H1 (cell line): ENCODE results near the gene BTG2. TPM values are rescaled to one million over a fixed set of nuclear protein-coding genes. Genes with fewer than 3 reads are reported as not detected.
A peak's percentile ranks its signal among the peaks of the same experiment; 100 is the strongest.

Experiments
- CTCF ChIA-PET: fragments of 300-600 bp; sonication (Branson Sonifier 250); formaldehyde crosslinking; loops from one replicate; lab custom pipeline; 2021; ENCODE audit not compliant: partially characterized antibody; lab: Charles Lee
- POLR2A ChIA-PET: fragments of 300-600 bp; sonication (Branson Sonifier 250); formaldehyde crosslinking; loops from one replicate; lab custom pipeline; 2021; ENCODE audit warnings: inconsistent platforms; ENCODE audit not compliant: partially characterized antibody; lab: Charles Lee
- DNase-seq, 2 experiments: peaks; one replicate each; pipeline versions ENCODE4 v3.0.0 to v3.0.0-alpha.2; 2010 to 2022; ENCODE audit warnings: low spot score in 2 of 2, low read depth in 1 of 2, mixed read lengths in 1 of 2
- FAIRE-seq: peaks from 2 replicates; lab custom pipeline; 2011; peaks lifted over from hg19 to GRCh38; lab: Jason Lieb, UNC
- H2AFZ ChIP-seq: 2 replicates; pipeline ENCODE4 v1.8.1; 2012; ENCODE audit warnings: low read length, inconsistent platforms
- H2AK5ac ChIP-seq: 2 replicates; pipeline ENCODE4 v1.6.1; 2013; ENCODE audit warnings: low read depth, low read length
- H2BK120ac ChIP-seq: replicated peaks from 2 replicates; pipeline ENCODE3; 2013; ENCODE audit warnings: low read depth, low read length, inconsistent platforms
- H2BK12ac ChIP-seq: 2 replicates; pipeline ENCODE4 v1.6.1; 2013; ENCODE audit warnings: low read depth, low read length
- H2BK15ac ChIP-seq: 2 replicates; pipeline ENCODE4 v1.6.1; 2013; ENCODE audit warnings: low read length
- H2BK20ac ChIP-seq: 2 replicates; pipeline ENCODE4 v1.6.1; 2013; ENCODE audit warnings: low read length
- H2BK5ac ChIP-seq: 2 replicates; pipeline ENCODE4 v1.6.1; 2013; ENCODE audit warnings: low read depth, low read length
- H3K14ac ChIP-seq: 2 replicates; pipeline ENCODE4 v1.6.1; 2013; ENCODE audit warnings: inconsistent platforms; ENCODE audit not compliant: insufficient read length
- H3K18ac ChIP-seq: 2 replicates; pipeline ENCODE4 v1.6.1; 2013; ENCODE audit warnings: low read length; ENCODE audit errors: extremely low read depth
- H3K23ac ChIP-seq: 2 replicates; pipeline ENCODE4 v1.6.1; 2013; ENCODE audit warnings: inconsistent platforms; ENCODE audit not compliant: insufficient read length
- H3K23me2 ChIP-seq: 2 replicates; pipeline ENCODE4 v1.6.1; 2013; ENCODE audit warnings: low read depth, low read length
- H3K27ac ChIP-seq: 2 replicates; pipeline ENCODE4 v1.6.1; 2011; ENCODE audit warnings: low read depth, low read length, inconsistent platforms
- H3K27me3 ChIP-seq, 4 experiments: replicated peaks in 1 of 4; 1 replicate in 1 of 4; 2 replicates in 3 of 4; pipeline versions ENCODE4 v1.6.1 to v1.8.1; 2011 to 2013; ENCODE audit warnings: low read length in 3 of 4, mild to moderate bottlenecking in 3 of 4, inconsistent platforms in 2 of 4, mixed read lengths in 2 of 4, moderate library complexity in 1 of 4; ENCODE audit not compliant: control insufficient read depth in 3 of 4, insufficient read depth in 3 of 4; ENCODE audit errors: extremely low read depth in 1 of 4
- H3K36me3 ChIP-seq, 4 experiments: 2 replicates each; pipeline versions ENCODE4 v1.6.1 to v1.8.1; 2011 to 2013; ENCODE audit warnings: mild to moderate bottlenecking in 4 of 4, low read length in 3 of 4, moderate library complexity in 2 of 4, control low read depth in 1 of 4, inconsistent platforms in 1 of 4; ENCODE audit not compliant: insufficient read depth in 4 of 4, control insufficient read depth in 2 of 4
- H3K4ac ChIP-seq: replicated peaks from 2 replicates; pipeline ENCODE3; 2013; ENCODE audit warnings: low read length, low read depth, mixed read lengths, inconsistent platforms; ENCODE audit not compliant: insufficient read length
- H3K4me1 ChIP-seq, 4 experiments: replicated peaks in 1 of 4; 1 replicate in 1 of 4; 2 replicates in 3 of 4; pipeline versions ENCODE4 v1.6.1 to v1.8.1; 2011 to 2013; ENCODE audit warnings: low read length in 3 of 4, inconsistent platforms in 2 of 4, mixed read lengths in 1 of 4; ENCODE audit not compliant: insufficient read depth in 4 of 4, control insufficient read depth in 3 of 4
- H3K4me2 ChIP-seq, 2 experiments: 2 replicates each; pipeline versions ENCODE4 v1.6.1 to v1.8.1; 2011 to 2013; ENCODE audit warnings: low read depth in 2 of 2, low read length in 2 of 2, control low read depth in 1 of 2, inconsistent platforms in 1 of 2, mild to moderate bottlenecking in 1 of 2; ENCODE audit not compliant: insufficient read depth in 1 of 2
- H3K4me3 ChIP-seq, 4 experiments: fragments of 200-600, 300-600 bp in 1 of 4; sonication (generic), shearing (Covaris generic), sonication (Bioruptor Twin) in 1 of 4; 2 replicates each; pipeline versions ENCODE4 v1.5.1 to v1.8.1; 2011 to 2016; ENCODE audit warnings: low read length in 4 of 4, low read depth in 3 of 4, control low read depth in 2 of 4, inconsistent platforms in 2 of 4, mild to moderate bottlenecking in 2 of 4, mixed read lengths in 1 of 4, moderate library complexity in 1 of 4; ENCODE audit not compliant: insufficient read depth in 2 of 4; ENCODE audit errors: extremely low read depth in 1 of 4
- H3K56ac ChIP-seq: replicated peaks from 2 replicates; pipeline ENCODE3; 2013; ENCODE audit warnings: low read depth, mild to moderate bottlenecking, mixed read lengths, low read length, inconsistent platforms; ENCODE audit not compliant: insufficient read length
- H3K79me1 ChIP-seq: 2 replicates; pipeline ENCODE4 v1.6.1; 2013; ENCODE audit warnings: low read depth, low read length, control low read depth
- H3K79me2 ChIP-seq, 2 experiments: 2 replicates each; pipeline versions ENCODE4 v1.6.1 to v1.8.1; 2012 to 2013; ENCODE audit warnings: low read length in 2 of 2, mild to moderate bottlenecking in 2 of 2, inconsistent platforms in 1 of 2; ENCODE audit not compliant: insufficient read depth in 2 of 2, control insufficient read depth in 1 of 2
- H3K9ac ChIP-seq, 4 experiments: replicated peaks in 1 of 4; 1 replicate in 1 of 4; 2 replicates in 3 of 4; pipeline versions ENCODE4 v1.6.1 to v1.8.1; 2011 to 2013; ENCODE audit warnings: low read depth in 3 of 4, low read length in 3 of 4, control low read depth in 2 of 4, mild to moderate bottlenecking in 2 of 4, moderate library complexity in 2 of 4, inconsistent platforms in 1 of 4; ENCODE audit errors: extremely low read depth in 1 of 4
- H3K9me3 ChIP-seq, 2 experiments: 2 replicates each; pipeline versions ENCODE4 v1.6.1 to v1.8.1; 2012 to 2013; ENCODE audit warnings: mild to moderate bottlenecking in 2 of 2, moderate library complexity in 2 of 2, control low read depth in 1 of 2, inconsistent platforms in 1 of 2, low read depth in 1 of 2, low read length in 1 of 2, mixed read lengths in 1 of 2; ENCODE audit not compliant: insufficient read depth in 2 of 2
- H4K20me1 ChIP-seq, 2 experiments: replicated peaks in 1 of 2; 2 replicates each; pipeline versions ENCODE3 to v1.8.1; 2011 to 2013; ENCODE audit warnings: inconsistent platforms in 2 of 2, low read length in 2 of 2, mild to moderate bottlenecking in 1 of 2; ENCODE audit not compliant: insufficient read depth in 2 of 2, control insufficient read depth in 1 of 2
- H4K5ac ChIP-seq: 2 replicates; pipeline ENCODE4 v1.6.1; 2013; ENCODE audit warnings: low read length, low read depth, mixed read lengths, inconsistent platforms; ENCODE audit not compliant: insufficient read length
- H4K8ac ChIP-seq: 2 replicates; pipeline ENCODE4 v1.8.0; 2013; ENCODE audit warnings: mild to moderate bottlenecking, moderate library complexity, low read length, inconsistent platforms; ENCODE audit not compliant: insufficient read depth; ENCODE audit errors: extremely low read depth
- H4K91ac ChIP-seq: replicated peaks from 2 replicates; pipeline ENCODE3; 2013; ENCODE audit warnings: low read length, mixed read lengths, inconsistent platforms; ENCODE audit not compliant: insufficient read length
- EGR1 ChIP-seq: IDR thresholded peaks from 2 replicates; pipeline ENCODE4 v1.6.1; 2011; ENCODE audit warnings: low read depth, low read length, borderline replicate concordance
- PHF8 ChIP-seq: fragments of 200-600 bp; sonication (generic); conservative IDR thresholded peaks from 2 replicates; pipeline ENCODE4 v1.7.1; 2012; ENCODE audit warnings: low read depth, mild to moderate bottlenecking, inconsistent platforms, low read length, moderate library complexity
- SRF ChIP-seq: IDR thresholded peaks from 2 replicates; pipeline ENCODE4 v1.6.1; 2011; ENCODE audit warnings: mild to moderate bottlenecking, low read depth, low read length, moderate library complexity
- TAF1 ChIP-seq: IDR thresholded peaks from 2 replicates; pipeline ENCODE4 v1.6.1; 2011; ENCODE audit warnings: mild to moderate bottlenecking, low read depth, low read length
- WGBS, 2 experiments: shearing (Covaris generic) in 1 of 2; methylation state at CpG; one replicate each; pipeline versions ENCODE4 v1.1.6 to v1.1.7; 2013 to 2015; ENCODE audit warnings: low lambda C conversion rate in 2 of 2, mixed read lengths in 2 of 2, inconsistent platforms in 1 of 2, low coverage in 1 of 2, missing lambda C conversion rate in 1 of 2; ENCODE audit not compliant: insufficient replicate concordance in 2 of 2, insufficient coverage in 1 of 2, insufficient read length in 1 of 2; ENCODE audit errors: extremely low coverage in 1 of 2, missing lambda C conversion rate in 1 of 2; 5-methylcytosine and 5-hydroxymethylcytosine counted together
- polyA plus RNA-seq, 7 experiments: library from polyadenylated mRNA; depleted of rRNA in 3 of 7; stranded (reverse) in 5 of 7; unstranded in 2 of 7; fragments of >200 nt in 5 of 7; fragments of 200-250 nt in 2 of 7; gene quantifications; 1 replicate in 5 of 7; 2 replicates in 1 of 7; 4 replicates in 1 of 7; pipeline versions ENCODE4 v1.2.1 to v1.2.3, GENCODE V29; 2011 to 2013; ENCODE audit warnings: missing spikeins in 2 of 7, mixed read lengths in 2 of 7
- total RNA-seq: library from RNA; stranded (reverse); fragmentation: NEBNext Ultra II Directional; extraction: Animal tissue kit (Norgen Biotek cat#: 25700); gene quantifications from 2 replicates; pipeline ENCODE4 v1.2.1, GENCODE V29; 2021
- TF ChIP-seq, protein P1 (sequence below): IDR thresholded peaks from 2 replicates; pipeline ENCODE4 v1.6.1; 2012; ENCODE audit warnings: inconsistent platforms

Gene BTG2
- total and polyA plus RNA-seq, 2 of the 8 experiments (the other 6 are each of a cell fraction or from before 2014, with no cell fraction given), result 4.8 to 11.0 TPM

- Histone ChIP-seq H2BK12ac (peak overlapping the region; percentile 72), H3K23me2 (peaks cover 13% of the 10 kb centered on the region), H4K20me1 (peaks cover 6 to 27% of the 10 kb centered on the region in 2 experiments), H3K18ac (peak overlapping the region; percentile 43; the same call in 1 of the 2 replicates)
- TF ChIP-seq TAF1 (no peak), SRF (no peak), EGR1 (peak; percentile 70), PHF8 (no peak)
- TF ChIP-seq, protein P1, sequence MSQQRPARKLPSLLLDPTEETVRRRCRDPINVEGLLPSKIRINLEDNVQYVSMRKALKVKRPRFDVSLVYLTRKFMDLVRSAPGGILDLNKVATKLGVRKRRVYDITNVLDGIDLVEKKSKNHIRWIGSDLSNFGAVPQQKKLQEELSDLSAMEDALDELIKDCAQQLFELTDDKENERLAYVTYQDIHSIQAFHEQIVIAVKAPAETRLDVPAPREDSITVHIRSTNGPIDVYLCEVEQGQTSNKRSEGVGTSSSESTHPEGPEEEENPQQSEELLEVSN, result no peak
- TF ChIP-seq, all 59 proteins: peak for 1
- Histone ChIP-seq H4K5ac (no peak overlapping the region), H3K27ac (no peak overlapping the region), H3K9ac (no peak overlapping the region; a peak in 2 of 7 replicates), H2BK5ac (no peak overlapping the region), H3K27me3 (peaks cover 45 to 95% (median 88%) of the 10 kb centered on the region in 4 experiments), H3K9me3 (no peaks in the 10 kb centered on the region), H2AFZ (no peak overlapping the region), H3K4me3 (peak overlapping the region in 3 of 4 experiments; percentile 30 to 92 (median 40); a peak in 5 of 8 replicates), H3K23ac (no peak overlapping the region), H4K8ac (no peak overlapping the region), H3K4me2 (peak overlapping the region; percentile 82 to 88), H3K79me1 (no peaks in the 10 kb centered on the region), H4K91ac (no peak overlapping the region), H3K4me1 (peaks cover 14 to 33% (median 18%) of the 10 kb centered on the region in 4 experiments), H2BK120ac (no peak overlapping the region), H3K14ac (no peak overlapping the region), H3K56ac (no peak overlapping the region), H3K4ac (no peak overlapping the region), H2BK15ac (0 out of 2 replicates have a peak overlapping the region, but pooled peaks have one; percentile 61), H3K36me3 (no peaks in the 10 kb centered on the region; a peak in 1 of 8 replicates), H2AK5ac (no peak overlapping the region), H2BK20ac (no peak overlapping the region), H3K79me2 (no peaks in the 10 kb centered on the region)
- WGBS, 2 experiments, result 18% methylated on average over 21 of the region's 21 CpGs; no CpG with 5 or more reads in 1 of the 2 experiments
- DNase-seq (peak in 1 of 2 experiments; percentile 67), FAIRE-seq (no peak)
- POLR2A ChIA-PET, result interaction anchor here (1.1 to 3.3 kb wide), 7 partner anchors 8 to 21 kb away, joined by 5 to 11 read pairs (median 8); no protein-coding TSS in a partner anchor
- CTCF ChIA-PET, result interaction anchor here (0.6 to 9.3 kb wide), 24 partner anchors 8 to 498 kb away, joined by 3 to 123 read pairs (median 6); no protein-coding TSS in a partner anchor
Observed at GRCh38 chr1:203306965-203307541, 1.7 kb downstream of the BTG2 start.
